Omental fat pad (tissue), 4 donors: ENCODE measurements around the gene CDC42EP4. TPM values are rescaled to one million over a fixed set of nuclear protein-coding genes. Genes with fewer than 3 reads are reported as not detected.

ENCODE experiments used
- ATAC-seq: fragments of 150-250 bp; one replicate; pipeline ENCODE4 v1.9.1; 2016; ENCODE audit warnings: mild to moderate bottlenecking, moderate library complexity; ENCODE audit not compliant: low FRiP score
- DNase-seq: peaks from one replicate; pipeline ENCODE4 v3.0.0-alpha.2; 2019; ENCODE audit warnings: low spot score
- total RNA-seq, 4 donors: library from RNA; depleted of rRNA; stranded (reverse); fragments of >200 nt; gene quantifications; one replicate each; pipeline ENCODE4 v1.1.0, GENCODE V29; 2016
- TF ChIP-seq, protein P1 (sequence below), 3 donors: fragments of 450-650 bp; IDR thresholded peaks; one replicate each; pipeline ENCODE4 v1.5.1; 2016 to 2017; ENCODE audit warnings: antibody characterized with exemption in 3 of 3, mild to moderate bottlenecking in 3 of 3, moderate library complexity in 2 of 3

The CDC42EP4 gene
- total RNA-seq, 4 donors from 2014 or later, result 137 to 224 (median 181) TPM

DNA sequence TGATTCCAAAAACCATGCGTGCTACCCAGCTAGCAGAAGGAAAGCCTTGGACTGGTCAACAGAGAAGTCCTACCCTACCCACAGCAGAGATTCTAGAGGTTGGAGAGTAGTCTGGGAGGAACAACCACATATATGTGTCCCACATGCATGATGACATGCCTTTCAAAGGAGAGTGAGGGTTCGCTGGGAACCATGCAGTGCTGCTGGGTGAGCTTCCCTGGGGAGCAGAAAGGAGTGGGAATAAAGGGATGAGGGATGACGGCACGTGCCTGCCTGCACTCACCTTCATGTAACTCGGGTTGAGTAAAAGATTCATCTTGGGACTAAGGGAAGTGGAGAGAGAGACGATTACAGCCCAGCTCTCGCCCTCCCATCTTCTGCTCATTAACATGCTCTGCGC lies 59.9 kb downstream of the CDC42EP4 start:
- no peak for ATAC-seq
- no peak for DNase-seq
- TF ChIP-seq, protein P1, sequence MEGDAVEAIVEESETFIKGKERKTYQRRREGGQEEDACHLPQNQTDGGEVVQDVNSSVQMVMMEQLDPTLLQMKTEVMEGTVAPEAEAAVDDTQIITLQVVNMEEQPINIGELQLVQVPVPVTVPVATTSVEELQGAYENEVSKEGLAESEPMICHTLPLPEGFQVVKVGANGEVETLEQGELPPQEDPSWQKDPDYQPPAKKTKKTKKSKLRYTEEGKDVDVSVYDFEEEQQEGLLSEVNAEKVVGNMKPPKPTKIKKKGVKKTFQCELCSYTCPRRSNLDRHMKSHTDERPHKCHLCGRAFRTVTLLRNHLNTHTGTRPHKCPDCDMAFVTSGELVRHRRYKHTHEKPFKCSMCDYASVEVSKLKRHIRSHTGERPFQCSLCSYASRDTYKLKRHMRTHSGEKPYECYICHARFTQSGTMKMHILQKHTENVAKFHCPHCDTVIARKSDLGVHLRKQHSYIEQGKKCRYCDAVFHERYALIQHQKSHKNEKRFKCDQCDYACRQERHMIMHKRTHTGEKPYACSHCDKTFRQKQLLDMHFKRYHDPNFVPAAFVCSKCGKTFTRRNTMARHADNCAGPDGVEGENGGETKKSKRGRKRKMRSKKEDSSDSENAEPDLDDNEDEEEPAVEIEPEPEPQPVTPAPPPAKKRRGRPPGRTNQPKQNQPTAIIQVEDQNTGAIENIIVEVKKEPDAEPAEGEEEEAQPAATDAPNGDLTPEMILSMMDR (IDR thresholded peaks at IDR 0.05), result no peak

DNA sequence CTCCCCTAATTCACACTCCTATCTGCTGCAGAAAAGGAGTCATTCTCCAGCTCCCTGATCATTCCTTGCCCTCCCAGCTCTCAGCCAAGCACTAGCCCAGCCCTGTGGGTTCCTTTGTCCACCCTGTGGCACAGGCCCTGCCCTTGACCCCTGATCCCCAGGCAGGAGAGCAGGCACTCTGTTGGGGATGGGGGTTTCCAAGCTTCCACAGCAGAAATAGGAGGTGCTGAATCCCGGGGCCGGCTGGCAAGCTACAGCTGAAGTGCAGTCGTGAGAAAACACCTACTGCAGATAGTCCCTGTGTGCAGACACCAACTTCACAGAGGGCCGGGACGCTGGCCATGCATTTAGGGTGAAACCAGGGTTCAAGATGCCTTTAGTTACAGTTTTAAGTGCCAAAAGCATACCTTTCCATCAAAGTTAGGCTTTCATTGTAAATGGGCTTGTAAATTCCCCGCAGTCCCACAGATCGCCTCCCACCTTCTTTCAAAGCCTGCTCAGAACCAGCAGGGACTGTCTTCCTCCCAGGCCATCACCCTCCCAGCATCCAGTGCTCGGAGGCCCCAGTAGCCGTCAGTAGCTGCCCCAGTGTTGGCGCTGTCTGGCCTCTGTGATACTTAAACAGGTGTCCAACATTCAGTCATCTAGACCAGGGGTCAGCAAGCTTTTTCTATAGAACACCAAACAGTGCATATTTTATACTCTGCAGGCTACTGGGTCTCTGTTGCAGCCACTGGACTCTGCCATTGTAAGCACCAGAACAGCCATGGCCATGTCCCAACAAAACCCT lies 60.8 kb downstream of the CDC42EP4 start:
- TF ChIP-seq, protein P1 (IDR thresholded peaks at IDR 0.05), result no peak
- DNase-seq (no peak), ATAC-seq (no peak)

DNA sequence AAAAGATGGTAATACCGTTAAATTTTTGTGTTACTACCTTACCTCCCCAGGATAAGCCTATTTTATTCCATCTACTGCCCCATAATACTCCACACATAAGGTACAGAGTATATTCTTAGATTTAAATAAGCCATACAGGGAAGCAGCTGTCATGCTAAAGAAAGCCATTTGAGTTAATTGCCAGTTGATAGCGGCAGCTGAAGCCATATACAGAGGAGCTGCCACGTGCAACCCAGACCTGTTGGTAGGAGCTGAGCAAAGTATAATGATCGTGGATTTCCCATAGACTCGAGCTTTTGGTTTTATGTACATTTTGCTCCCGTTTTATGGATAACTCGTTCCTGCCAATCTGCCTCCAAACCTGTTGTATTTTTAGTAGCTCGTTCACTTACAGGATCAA lies 62.1 kb downstream of the CDC42EP4 start:
- TF ChIP-seq, protein P1 (IDR thresholded peaks at IDR 0.05), result no peak
- ATAC-seq (no peak), DNase-seq (no peak)

DNA sequence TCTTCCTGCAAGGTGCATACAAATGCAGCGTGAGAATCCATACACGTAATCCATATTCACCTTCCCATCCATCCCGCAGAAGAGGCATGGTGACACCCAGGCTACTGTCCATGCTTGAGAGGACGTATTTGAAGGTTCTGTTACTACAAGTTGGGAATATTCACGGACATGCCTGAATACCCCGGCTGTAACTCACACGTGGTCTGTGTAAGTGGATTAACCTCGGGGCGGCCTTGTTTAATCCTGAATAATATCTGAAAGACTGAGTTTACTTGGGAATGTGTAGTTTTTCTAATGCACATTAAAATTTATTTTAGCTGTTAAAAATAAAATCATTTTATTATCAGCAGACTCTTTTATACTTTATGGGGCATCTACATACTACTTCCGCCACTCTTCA lies 63.3 kb downstream of the CDC42EP4 start:
- no peak for DNase-seq
- ATAC-seq, result no peak
- TF ChIP-seq, protein P1 (IDR thresholded peaks at IDR 0.05), result no peak

DNA sequence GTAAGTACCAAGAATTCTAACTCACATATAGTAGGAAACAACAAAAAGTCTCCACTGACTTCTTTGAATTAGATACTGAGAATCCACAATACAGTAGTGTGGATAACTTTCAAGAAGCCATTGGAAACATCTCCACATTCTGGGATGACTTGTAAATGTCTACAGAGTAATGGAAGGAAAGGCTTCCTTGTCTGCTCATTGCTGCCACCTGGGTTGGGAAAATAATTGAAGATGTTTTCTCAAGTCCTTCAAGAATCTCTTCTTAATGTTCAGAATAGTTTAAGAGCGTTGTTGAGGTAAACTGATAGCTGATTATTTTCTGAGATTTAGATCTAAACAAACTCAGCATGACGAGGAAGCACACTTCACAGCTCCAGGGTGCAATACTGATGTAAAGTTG lies 64.1 kb downstream of the CDC42EP4 start:
- TF ChIP-seq, protein P1 (IDR thresholded peaks at IDR 0.05), result no peak
- ATAC-seq (no peak), DNase-seq (no peak)

DNA sequence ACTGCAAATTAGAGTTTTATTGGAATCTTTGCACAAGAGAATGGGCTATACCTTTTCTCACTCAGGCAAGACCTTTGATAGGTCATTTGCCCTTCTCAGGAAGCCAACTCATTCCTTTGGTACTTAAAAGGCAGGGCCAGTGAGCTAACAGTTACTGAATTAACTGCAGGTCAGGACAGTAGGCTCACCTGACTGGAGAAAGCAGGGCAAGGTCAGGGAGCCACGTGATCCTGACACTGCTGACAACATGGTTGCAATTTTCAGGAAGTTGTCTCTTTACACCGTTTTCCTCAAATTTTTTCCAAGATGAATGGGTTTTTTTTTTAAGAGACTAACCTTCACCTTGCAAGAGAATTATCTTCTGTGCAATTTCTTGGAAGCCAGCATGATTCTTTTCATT lies 71.2 kb downstream of the CDC42EP4 start:
- TF ChIP-seq, protein P1 (IDR thresholded peaks at IDR 0.05), result no peak
- DNase-seq, result no peak
- ATAC-seq, result no peak

DNA sequence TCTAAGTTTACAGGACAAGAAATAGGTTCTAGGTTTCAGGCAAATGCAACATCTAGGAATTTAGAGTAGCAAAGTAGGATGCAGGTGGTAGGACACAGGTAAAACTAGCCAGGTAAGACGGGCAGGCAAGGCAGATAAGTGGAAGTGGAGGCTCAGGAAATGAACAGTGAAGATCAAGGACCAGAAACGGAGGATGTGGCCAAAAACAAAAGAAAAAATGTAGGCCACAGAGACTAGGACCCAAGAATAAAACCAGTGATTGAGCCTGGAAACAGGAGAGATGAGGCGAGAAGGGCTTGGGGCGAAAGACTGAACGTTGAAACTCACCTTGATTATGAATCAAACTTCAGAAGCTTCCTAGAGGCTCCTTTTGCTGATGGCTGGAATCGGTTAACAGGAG lies 74.1 kb downstream of the CDC42EP4 start:
- TF ChIP-seq, protein P1 (IDR thresholded peaks at IDR 0.05), result no peak
- no peak for DNase-seq
- ATAC-seq, result no peak
